GM23338 (cell line): ENCODE measurements around the gene CHRNA4.

Source experiments
- EZH2 ChIP-seq: fragments of 200-600 bp; sonication (generic); IDR thresholded peaks from one replicate; pipeline ENCODE4 v1.8.0; 2017; ENCODE audit warnings: antibody characterized with exemption, mild to moderate bottlenecking, low read depth; ENCODE audit not compliant: unreplicated experiment
- POLR2AphosphoS5 ChIP-seq: IDR thresholded peaks from 2 replicates; pipeline ENCODE4 v1.6.1; 2016; ENCODE audit warnings: antibody characterized with exemption, low read depth
- ZNF114 ChIP-seq: fragments of 250-450 bp; sonication (Bioruptor Pico); IDR thresholded peaks from 2 replicates; pipeline ENCODE4 v1.5.0; 2020; ENCODE audit warnings: mild to moderate bottlenecking, moderate library complexity
- TF ChIP-seq, protein P1 (sequence below), 2 experiments: fragments of 200-600 bp in 1 of 2; sonication (generic) in 1 of 2; conservative IDR thresholded peaks; 2 replicates each; pipeline versions ENCODE4 v1.5.1 to v1.6.1; 2016 to 2017; ENCODE audit warnings: antibody characterized with exemption in 2 of 2, low read depth in 2 of 2, mild to moderate bottlenecking in 2 of 2, moderate library complexity in 1 of 2
- TF ChIP-seq, protein P2 (sequence below): IDR thresholded peaks from one replicate; pipeline ENCODE4 v1.6.1; 2018; ENCODE audit warnings: antibody characterized with exemption; ENCODE audit not compliant: unreplicated experiment

DNA sequence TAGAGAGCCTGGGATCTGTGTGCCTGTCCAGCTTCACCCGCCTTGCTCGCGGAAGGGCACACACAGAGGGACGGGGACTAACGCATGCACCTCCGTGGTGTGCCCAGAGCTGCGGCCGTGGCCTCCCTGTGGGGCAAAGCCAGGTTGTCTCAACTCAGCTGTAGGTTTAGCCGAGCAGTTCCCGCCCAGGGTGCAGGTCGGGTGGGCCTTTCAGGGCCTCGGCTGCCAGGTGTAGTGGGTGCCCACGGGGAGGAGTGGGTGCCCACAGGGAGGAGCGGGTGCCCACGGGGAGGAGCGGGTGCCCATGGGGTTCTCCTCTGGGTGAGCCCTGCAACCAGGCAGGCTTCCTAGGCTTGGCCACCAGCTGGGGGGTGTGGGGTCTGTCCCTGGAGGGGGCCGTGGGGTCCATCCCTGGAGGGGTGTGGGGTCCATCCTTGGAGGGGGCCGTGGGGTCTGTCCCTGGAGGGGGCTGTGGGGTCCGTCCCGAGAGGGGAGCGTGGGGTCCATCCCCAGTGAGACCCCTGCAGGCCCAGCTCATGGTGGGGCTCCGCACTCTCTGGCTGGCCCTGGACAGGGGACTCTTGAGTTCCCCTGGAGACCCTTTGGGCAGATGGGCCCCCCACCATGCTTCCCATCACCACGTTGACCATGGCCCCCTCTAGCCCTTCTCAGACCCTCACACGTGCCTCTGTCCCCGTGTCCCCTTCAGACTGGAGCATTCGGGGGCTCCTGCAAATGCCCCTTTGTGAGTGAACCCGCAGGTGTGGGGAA is 37.8 kb upstream of the CHRNA4 start:
- TF ChIP-seq EZH2 = no peak
- TF ChIP-seq, protein P1, sequence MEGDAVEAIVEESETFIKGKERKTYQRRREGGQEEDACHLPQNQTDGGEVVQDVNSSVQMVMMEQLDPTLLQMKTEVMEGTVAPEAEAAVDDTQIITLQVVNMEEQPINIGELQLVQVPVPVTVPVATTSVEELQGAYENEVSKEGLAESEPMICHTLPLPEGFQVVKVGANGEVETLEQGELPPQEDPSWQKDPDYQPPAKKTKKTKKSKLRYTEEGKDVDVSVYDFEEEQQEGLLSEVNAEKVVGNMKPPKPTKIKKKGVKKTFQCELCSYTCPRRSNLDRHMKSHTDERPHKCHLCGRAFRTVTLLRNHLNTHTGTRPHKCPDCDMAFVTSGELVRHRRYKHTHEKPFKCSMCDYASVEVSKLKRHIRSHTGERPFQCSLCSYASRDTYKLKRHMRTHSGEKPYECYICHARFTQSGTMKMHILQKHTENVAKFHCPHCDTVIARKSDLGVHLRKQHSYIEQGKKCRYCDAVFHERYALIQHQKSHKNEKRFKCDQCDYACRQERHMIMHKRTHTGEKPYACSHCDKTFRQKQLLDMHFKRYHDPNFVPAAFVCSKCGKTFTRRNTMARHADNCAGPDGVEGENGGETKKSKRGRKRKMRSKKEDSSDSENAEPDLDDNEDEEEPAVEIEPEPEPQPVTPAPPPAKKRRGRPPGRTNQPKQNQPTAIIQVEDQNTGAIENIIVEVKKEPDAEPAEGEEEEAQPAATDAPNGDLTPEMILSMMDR (conservative IDR thresholded peaks at IDR 0.05; ENCODE audit: low read depth in 2 of 2) = no peak
- TF ChIP-seq, protein P2, sequence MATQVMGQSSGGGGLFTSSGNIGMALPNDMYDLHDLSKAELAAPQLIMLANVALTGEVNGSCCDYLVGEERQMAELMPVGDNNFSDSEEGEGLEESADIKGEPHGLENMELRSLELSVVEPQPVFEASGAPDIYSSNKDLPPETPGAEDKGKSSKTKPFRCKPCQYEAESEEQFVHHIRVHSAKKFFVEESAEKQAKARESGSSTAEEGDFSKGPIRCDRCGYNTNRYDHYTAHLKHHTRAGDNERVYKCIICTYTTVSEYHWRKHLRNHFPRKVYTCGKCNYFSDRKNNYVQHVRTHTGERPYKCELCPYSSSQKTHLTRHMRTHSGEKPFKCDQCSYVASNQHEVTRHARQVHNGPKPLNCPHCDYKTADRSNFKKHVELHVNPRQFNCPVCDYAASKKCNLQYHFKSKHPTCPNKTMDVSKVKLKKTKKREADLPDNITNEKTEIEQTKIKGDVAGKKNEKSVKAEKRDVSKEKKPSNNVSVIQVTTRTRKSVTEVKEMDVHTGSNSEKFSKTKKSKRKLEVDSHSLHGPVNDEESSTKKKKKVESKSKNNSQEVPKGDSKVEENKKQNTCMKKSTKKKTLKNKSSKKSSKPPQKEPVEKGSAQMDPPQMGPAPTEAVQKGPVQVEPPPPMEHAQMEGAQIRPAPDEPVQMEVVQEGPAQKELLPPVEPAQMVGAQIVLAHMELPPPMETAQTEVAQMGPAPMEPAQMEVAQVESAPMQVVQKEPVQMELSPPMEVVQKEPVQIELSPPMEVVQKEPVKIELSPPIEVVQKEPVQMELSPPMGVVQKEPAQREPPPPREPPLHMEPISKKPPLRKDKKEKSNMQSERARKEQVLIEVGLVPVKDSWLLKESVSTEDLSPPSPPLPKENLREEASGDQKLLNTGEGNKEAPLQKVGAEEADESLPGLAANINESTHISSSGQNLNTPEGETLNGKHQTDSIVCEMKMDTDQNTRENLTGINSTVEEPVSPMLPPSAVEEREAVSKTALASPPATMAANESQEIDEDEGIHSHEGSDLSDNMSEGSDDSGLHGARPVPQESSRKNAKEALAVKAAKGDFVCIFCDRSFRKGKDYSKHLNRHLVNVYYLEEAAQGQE = no peak
- TF ChIP-seq POLR2AphosphoS5 = no peak
- no peak for TF ChIP-seq ZNF114 (CRISPR knock-in tag)
